Measurements from ENCODE around the gene AHNAK.

GRCh38 chr11:62420882-62421281 lies 125.7 kb downstream of the AHNAK start:
- TF ChIP-seq, protein P1, sequence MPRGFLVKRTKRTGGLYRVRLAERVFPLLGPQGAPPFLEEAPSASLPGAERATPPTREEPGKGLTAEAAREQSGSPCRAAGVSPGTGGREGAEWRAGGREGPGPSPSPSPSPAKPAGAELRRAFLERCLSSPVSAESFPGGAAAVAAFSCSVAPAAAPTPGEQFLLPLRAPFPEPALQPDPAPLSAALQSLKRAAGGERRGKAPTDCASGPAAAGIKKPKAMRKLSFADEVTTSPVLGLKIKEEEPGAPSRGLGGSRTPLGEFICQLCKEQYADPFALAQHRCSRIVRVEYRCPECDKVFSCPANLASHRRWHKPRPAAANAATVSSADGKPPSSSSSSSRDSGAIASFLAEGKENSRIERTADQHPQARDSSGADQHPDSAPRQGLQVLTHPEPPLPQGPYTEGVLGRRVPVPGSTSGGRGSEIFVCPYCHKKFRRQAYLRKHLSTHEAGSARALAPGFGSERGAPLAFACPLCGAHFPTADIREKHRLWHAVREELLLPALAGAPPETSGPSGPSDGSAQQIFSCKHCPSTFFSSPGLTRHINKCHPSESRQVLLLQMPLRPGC (tag by site-specific recombination; IDR thresholded peaks at IDR 0.05) = no peak
- no peak for TF ChIP-seq CTCF (tag by site-specific recombination; IDR thresholded peaks at IDR 0.05)
- TF ChIP-seq TRIM28 (IDR thresholded peaks at IDR 0.05; ENCODE audit: borderline replicate concordance, low read length) = no peak
- TF ChIP-seq SETDB1 (IDR thresholded peaks at IDR 0.05; ENCODE audit: insufficient read length, low read length) = no peak
- TF ChIP-seq ZSCAN5A (tag by site-specific recombination; IDR thresholded peaks at IDR 0.05) = no peak

Data from HEK293 (cell line).